SK-N-SH (cell line): ENCODE results near the gene TDP1. TPM values are rescaled to one million over a fixed set of nuclear protein-coding genes. Genes with fewer than 3 reads are reported as not detected.

Experiments used
- CTCF ChIA-PET: fragments of 300-600, 350-600 bp; formaldehyde crosslinking; extraction: SDS; loops from one replicate; lab custom pipeline; 2021; lab: Yijun Ruan, JAX
- POLR2A ChIA-PET: fragments of 350-600 bp; sonication (Branson Sonifier 250); formaldehyde crosslinking; extraction: SDS; loops from one replicate; lab custom pipeline; 2020; ENCODE audit warnings: antibody characterized with exemption, inconsistent platforms; lab: Yijun Ruan, JAX
- DNase-seq: peaks from one replicate; pipeline ENCODE4 v3.0.0; 2012
- H2AFZ ChIP-seq: fragments of 200-600 bp; sonication (generic); 2 replicates; pipeline ENCODE4 v1.8.1; 2016; ENCODE audit warnings: antibody characterized with exemption, mild to moderate bottlenecking, low read depth
- H3F3A ChIP-seq: fragments of 200-600 bp; sonication (generic); replicated peaks from 2 replicates; pipeline ENCODE3; 2016; ENCODE audit warnings: antibody characterized with exemption, mild to moderate bottlenecking; ENCODE audit not compliant: insufficient read depth
- H3K27ac ChIP-seq, 2 experiments: fragments of 200-500 bp in 1 of 2; fragments of 200-600 bp in 1 of 2; sonication (Bioruptor generic) in 1 of 2; sonication (generic), shearing (Covaris generic) in 1 of 2; 2 replicates each; pipeline versions ENCODE4 v1.5.1 to v1.6.1; 2014 to 2016; ENCODE audit warnings: low read depth in 2 of 2, inconsistent platforms in 1 of 2, low read length in 1 of 2, mild to moderate bottlenecking in 1 of 2, mixed read lengths in 1 of 2
- H3K27me3 ChIP-seq: fragments of 200-600 bp; sonication (generic), shearing (Covaris generic); 2 replicates; pipeline ENCODE4 v1.6.1; 2016; ENCODE audit warnings: mixed run types; ENCODE audit not compliant: insufficient read depth
- H3K36me3 ChIP-seq, 2 experiments: fragments of 200-500 bp in 1 of 2; fragments of 200-600 bp in 1 of 2; sonication (Bioruptor generic) in 1 of 2; sonication (generic) in 1 of 2; replicated peaks in 1 of 2; 2 replicates each; pipeline versions ENCODE3 to v1.5.1; 2014 to 2016; ENCODE audit warnings: low read length in 1 of 2, mild to moderate bottlenecking in 1 of 2; ENCODE audit not compliant: insufficient read depth in 2 of 2, control insufficient read depth in 1 of 2
- H3K4me1 ChIP-seq, 2 experiments: fragments of 200-500 bp in 1 of 2; fragments of 200-600 bp in 1 of 2; sonication (Bioruptor generic) in 1 of 2; sonication (generic), shearing (Covaris generic) in 1 of 2; 2 replicates each; pipeline versions ENCODE4 v1.5.1 to v1.6.1; 2014 to 2016; ENCODE audit warnings: low read depth in 1 of 2, low read length in 1 of 2, mixed run types in 1 of 2; ENCODE audit not compliant: insufficient read depth in 2 of 2, control insufficient read depth in 1 of 2
- H3K4me2 ChIP-seq: fragments of 200-600 bp; sonication (generic), shearing (Covaris generic); 2 replicates; pipeline ENCODE4 v1.6.1; 2017; ENCODE audit warnings: mixed run types
- H3K4me3 ChIP-seq, 2 experiments: fragments of 200-500 bp in 1 of 2; fragments of 200-600 bp in 1 of 2; sonication (Bioruptor generic) in 1 of 2; sonication (generic), shearing (Covaris generic) in 1 of 2; 2 replicates each; pipeline versions ENCODE4 v1.5.1 to v1.8.1; 2014 to 2016; ENCODE audit warnings: low read depth in 2 of 2, inconsistent platforms in 1 of 2, low read length in 1 of 2, mild to moderate bottlenecking in 1 of 2, mixed read lengths in 1 of 2, moderate library complexity in 1 of 2
- H3K79me2 ChIP-seq: fragments of 200-600 bp; sonication (generic); 2 replicates; pipeline ENCODE4 v1.8.1; 2017; ENCODE audit warnings: mild to moderate bottlenecking; ENCODE audit not compliant: insufficient read depth
- H3K9ac ChIP-seq: fragments of 200-600 bp; sonication (generic); 2 replicates; pipeline ENCODE4 v1.6.1; 2017; ENCODE audit warnings: mixed run types
- H3K9me2 ChIP-seq: fragments of 200-600 bp; sonication (generic); 2 replicates; pipeline ENCODE4 v1.6.1; 2017; ENCODE audit warnings: mixed run types
- H3K9me3 ChIP-seq: fragments of 200-600 bp; sonication (generic); 2 replicates; pipeline ENCODE4 v1.6.1; 2017; ENCODE audit warnings: mixed run types, mild to moderate bottlenecking, moderate library complexity
- H4K20me1 ChIP-seq: fragments of 200-600 bp; sonication (generic); 2 replicates; pipeline ENCODE4 v1.6.1; 2017; ENCODE audit warnings: mild to moderate bottlenecking, mixed run types; ENCODE audit not compliant: insufficient read depth
- CHD2 ChIP-seq: fragments of 150-350 bp; IDR thresholded peaks from 2 replicates; pipeline ENCODE4 v1.6.1; 2018; ENCODE audit warnings: low read length; ENCODE audit not compliant: partially characterized antibody
- CTCF ChIP-seq: fragments of 200-600 bp; sonication (generic); IDR thresholded peaks from 2 replicates; pipeline ENCODE4 v1.6.1; 2017; ENCODE audit warnings: antibody characterized with exemption, mild to moderate bottlenecking, moderate library complexity
- ELF1 ChIP-seq: IDR thresholded peaks from 2 replicates; pipeline ENCODE4 v1.4.0; 2012
- EP300 ChIP-seq, 2 experiments: IDR thresholded peaks; 2 replicates each; pipeline versions ENCODE4 v1.4.0 to v1.6.1; 2012; ENCODE audit warnings: borderline replicate concordance in 1 of 2, low read depth in 1 of 2, low read length in 1 of 2
- EZH2phosphoT487 ChIP-seq: fragments of 200-600 bp; sonication (generic); IDR thresholded peaks from 2 replicates; pipeline ENCODE4 v1.6.1; 2017; ENCODE audit warnings: low read depth, mixed run types, mild to moderate bottlenecking, antibody characterized with exemption, moderate library complexity, borderline replicate concordance
- FOSL2 ChIP-seq: IDR thresholded peaks from 2 replicates; pipeline ENCODE4 v1.4.0; 2012; ENCODE audit warnings: low read depth, mild to moderate bottlenecking, moderate library complexity, borderline replicate concordance
- FOXM1 ChIP-seq: IDR thresholded peaks from 2 replicates; pipeline ENCODE4 v1.4.0; 2012; ENCODE audit warnings: low read depth, mild to moderate bottlenecking
- GABPA ChIP-seq: IDR thresholded peaks from 2 replicates; pipeline ENCODE4 v1.4.0; 2012; ENCODE audit warnings: low read depth, mild to moderate bottlenecking
- IRF3 ChIP-seq: fragments of 150-350 bp; IDR thresholded peaks from 2 replicates; pipeline ENCODE4 v1.6.1; 2016; ENCODE audit warnings: mild to moderate bottlenecking, low read depth, low read length
- JUND ChIP-seq: IDR thresholded peaks from 2 replicates; pipeline ENCODE4 v1.4.0; 2012
- MXI1 ChIP-seq: IDR thresholded peaks from 2 replicates; pipeline ENCODE4 v1.6.1; 2012; ENCODE audit warnings: mild to moderate bottlenecking, low read depth, low read length, improper control_type of control experiment
- NFIC ChIP-seq: IDR thresholded peaks from 2 replicates; pipeline ENCODE4 v1.4.0; 2012; ENCODE audit warnings: borderline replicate concordance
- NRF1 ChIP-seq: IDR thresholded peaks from 2 replicates; pipeline ENCODE4 v1.6.1; 2012; ENCODE audit warnings: low read depth, mild to moderate bottlenecking, low read length
- PBX3 ChIP-seq: IDR thresholded peaks from 2 replicates; pipeline ENCODE4; 2012
- POLR2AphosphoS5 ChIP-seq: IDR thresholded peaks from 2 replicates; pipeline ENCODE4 v1.6.1; 2012; ENCODE audit warnings: low read depth, low read length
- RAD21 ChIP-seq: IDR thresholded peaks from 2 replicates; pipeline ENCODE4 v1.6.1; 2012; ENCODE audit warnings: mild to moderate bottlenecking, low read length
- RCOR1 ChIP-seq: fragments of 150-350 bp; IDR thresholded peaks from 2 replicates; pipeline ENCODE4 v1.6.1; 2017; ENCODE audit warnings: antibody characterized with exemption, low read length
- REST ChIP-seq: IDR thresholded peaks from 2 replicates; pipeline ENCODE4 v1.6.1; 2012; ENCODE audit warnings: mild to moderate bottlenecking, low read depth, low read length, moderate library complexity
- SMC3 ChIP-seq: IDR thresholded peaks from 2 replicates; pipeline ENCODE4 v1.6.1; 2012; ENCODE audit warnings: low read depth, low read length, improper control_type of control experiment
- TEAD4 ChIP-seq: IDR thresholded peaks from 2 replicates; pipeline ENCODE4 v1.4.0; 2012; ENCODE audit warnings: mild to moderate bottlenecking, borderline replicate concordance; ENCODE audit not compliant: insufficient read depth
- USF1 ChIP-seq: IDR thresholded peaks from 2 replicates; pipeline ENCODE4 v1.4.0; 2012; ENCODE audit warnings: low read depth, borderline replicate concordance
- WGBS: methylation state at CpG from one replicate; pipeline ENCODE4 v1.1.6; 2017; ENCODE audit warnings: low lambda C conversion rate; 5-methylcytosine and 5-hydroxymethylcytosine counted together
- polyA plus RNA-seq, 3 experiments: library from polyadenylated mRNA; depleted of rRNA; stranded (reverse); fragments of >200 nt; gene quantifications; 2 replicates each; pipeline ENCODE4 v1.2.3, GENCODE V29; 2012

The TDP1 gene
- polyA plus RNA-seq, 1 of the 3 experiments (the other 2 are of a cell fraction) = 14.5 TPM

GRCh38 chr14:89922031-89922907, 33.5 kb upstream of the TDP1 start (continued):
- TF ChIP-seq CHD2 (no peak), RCOR1 (no peak), EP300 (IDR thresholded peaks at IDR 0.05; ENCODE audit: borderline replicate concordance in 1 of 2, low read depth in 1 of 2, low read length in 1 of 2) (peak in 1 of 2 experiments; percentile 55; a peak in 1 of 4 replicates), CTCF (no peak), EZH2phosphoT487 (no peak), FOSL2 (peak; percentile 74), ELF1 (no peak), NFIC (peak; percentile 42; the same call in 1 of the 2 replicates), NRF1 (no peak), JUND (peak; percentile 75), PBX3 (peak; percentile 90), USF1 (no peak), IRF3 (no peak), SMC3 (no peak), MXI1 (no peak), RAD21 (no peak)

- no peak for DNase-seq
- Histone ChIP-seq H3K27ac (no peak overlapping the region), H3K36me3 (peaks cover 0 to 5% of the 10 kb centered on the region in 2 experiments), H3K4me3 (no peak overlapping the region), H4K20me1 (no peaks in the 10 kb centered on the region), H2AFZ (no peak overlapping the region), H3K9me3 (no peaks in the 10 kb centered on the region), H3K27me3 (no peaks in the 10 kb centered on the region), H3K9me2 (no peaks in the 10 kb centered on the region), H3K4me2 (no peak overlapping the region), H3K4me1 (peaks cover 0 to 6% of the 10 kb centered on the region in 2 experiments; a peak in 2 of 4 replicates), H3K79me2 (no peaks in the 10 kb centered on the region), H3F3A (peaks cover 27% of the 10 kb centered on the region), H3K9ac (no peak overlapping the region)
- 72% methylated on average over 4 of the region's 4 CpGs for WGBS
- CTCF ChIA-PET = interaction anchor here (0.5 to 1.2 kb wide), 2 partner anchors 15 to 1227 kb away, joined by 3 to 4 read pairs; no protein-coding TSS in a partner anchor
- TF ChIP-seq FOXM1 (no peak), SMC3 (no peak), POLR2AphosphoS5 (no peak), REST (no peak), RCOR1 (no peak), EP300 (IDR thresholded peaks at IDR 0.05; ENCODE audit: borderline replicate concordance in 1 of 2, low read depth in 1 of 2, low read length in 1 of 2) (no peak), GABPA (no peak), USF1 (no peak), TEAD4 (no peak), MXI1 (no peak)
- POLR2A ChIA-PET = no interaction called here
These were observed 31.5 kb upstream of the TDP1 start for GRCh38 chr14:89924268-89924667.
